Measurements from ENCODE around the gene MLH3.

Gene MLH3

DNA sequence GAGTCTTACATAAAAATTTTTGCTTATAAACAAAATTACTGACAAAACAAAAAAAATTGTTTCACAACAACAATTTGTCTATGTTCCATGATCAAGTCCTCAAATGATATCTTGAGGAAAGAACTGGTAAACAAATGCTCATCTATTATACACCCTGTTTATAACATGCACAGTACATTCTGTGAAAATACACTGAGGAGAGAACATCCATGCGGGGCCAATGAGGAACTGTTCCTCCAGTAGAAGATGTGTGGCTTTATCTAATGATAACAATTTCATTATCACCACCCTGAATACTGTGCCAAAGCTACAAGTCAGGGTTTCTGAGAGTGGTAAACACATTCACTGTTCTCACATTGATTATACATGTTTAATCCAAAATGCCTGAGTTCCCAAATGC is 10.8 kb downstream of the MLH3 start:
- DNase-seq (ENCODE audit: insufficient read length, low spot score) (no peak), FAIRE-seq (no peak)
- TF ChIP-seq, protein P1, sequence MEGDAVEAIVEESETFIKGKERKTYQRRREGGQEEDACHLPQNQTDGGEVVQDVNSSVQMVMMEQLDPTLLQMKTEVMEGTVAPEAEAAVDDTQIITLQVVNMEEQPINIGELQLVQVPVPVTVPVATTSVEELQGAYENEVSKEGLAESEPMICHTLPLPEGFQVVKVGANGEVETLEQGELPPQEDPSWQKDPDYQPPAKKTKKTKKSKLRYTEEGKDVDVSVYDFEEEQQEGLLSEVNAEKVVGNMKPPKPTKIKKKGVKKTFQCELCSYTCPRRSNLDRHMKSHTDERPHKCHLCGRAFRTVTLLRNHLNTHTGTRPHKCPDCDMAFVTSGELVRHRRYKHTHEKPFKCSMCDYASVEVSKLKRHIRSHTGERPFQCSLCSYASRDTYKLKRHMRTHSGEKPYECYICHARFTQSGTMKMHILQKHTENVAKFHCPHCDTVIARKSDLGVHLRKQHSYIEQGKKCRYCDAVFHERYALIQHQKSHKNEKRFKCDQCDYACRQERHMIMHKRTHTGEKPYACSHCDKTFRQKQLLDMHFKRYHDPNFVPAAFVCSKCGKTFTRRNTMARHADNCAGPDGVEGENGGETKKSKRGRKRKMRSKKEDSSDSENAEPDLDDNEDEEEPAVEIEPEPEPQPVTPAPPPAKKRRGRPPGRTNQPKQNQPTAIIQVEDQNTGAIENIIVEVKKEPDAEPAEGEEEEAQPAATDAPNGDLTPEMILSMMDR (IDR thresholded peaks at IDR 0.05; ENCODE audit: insufficient read depth, missing control alignments), result no peak

DNA sequence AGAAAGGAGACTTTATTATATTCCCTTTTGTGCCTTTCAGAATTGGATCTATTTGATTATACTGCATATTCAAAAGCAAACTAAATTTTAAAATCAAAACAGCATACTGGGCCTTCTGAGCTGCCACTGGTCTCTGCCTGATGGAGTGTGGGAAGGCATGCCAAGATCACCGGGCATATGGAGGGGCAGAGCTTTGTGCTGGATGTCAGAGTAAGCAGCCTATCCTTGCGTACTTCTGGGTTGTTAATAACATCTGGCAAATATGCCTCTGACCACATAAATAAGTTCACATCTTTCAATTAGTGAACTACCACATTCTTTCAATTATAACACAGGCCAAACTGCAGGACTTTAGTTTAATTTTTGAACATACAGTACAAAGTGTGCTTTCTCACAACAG is 18.3 kb downstream of the MLH3 start:
- FAIRE-seq, result no peak
- TF ChIP-seq, protein P1 (IDR thresholded peaks at IDR 0.05; ENCODE audit: insufficient read depth, missing control alignments), result no peak
- DNase-seq (ENCODE audit: insufficient read length, low spot score), result no peak

DNA sequence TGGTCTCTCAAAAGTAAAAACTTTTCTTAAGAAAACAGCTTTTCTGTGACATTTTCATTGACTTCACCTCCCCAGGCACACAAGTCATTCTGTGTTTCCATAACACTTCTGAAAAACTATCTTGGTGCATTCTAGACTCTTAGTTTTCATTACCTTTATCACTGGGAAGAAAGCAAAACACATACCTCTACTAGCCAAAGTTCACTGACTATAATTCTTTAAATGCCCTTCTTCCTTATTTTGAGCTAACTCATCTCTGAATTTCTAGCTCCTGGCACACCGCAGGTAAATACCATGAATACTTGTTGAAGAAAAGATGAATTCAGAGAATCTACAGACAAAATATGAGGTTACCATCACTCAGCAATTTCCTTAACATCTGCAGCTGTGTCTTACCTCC is 21.1 kb downstream of the MLH3 start:
- FAIRE-seq, result no peak
- DNase-seq (ENCODE audit: insufficient read length, low spot score), result no peak
- TF ChIP-seq, protein P1 (IDR thresholded peaks at IDR 0.05; ENCODE audit: insufficient read depth, missing control alignments), result no peak

DNA sequence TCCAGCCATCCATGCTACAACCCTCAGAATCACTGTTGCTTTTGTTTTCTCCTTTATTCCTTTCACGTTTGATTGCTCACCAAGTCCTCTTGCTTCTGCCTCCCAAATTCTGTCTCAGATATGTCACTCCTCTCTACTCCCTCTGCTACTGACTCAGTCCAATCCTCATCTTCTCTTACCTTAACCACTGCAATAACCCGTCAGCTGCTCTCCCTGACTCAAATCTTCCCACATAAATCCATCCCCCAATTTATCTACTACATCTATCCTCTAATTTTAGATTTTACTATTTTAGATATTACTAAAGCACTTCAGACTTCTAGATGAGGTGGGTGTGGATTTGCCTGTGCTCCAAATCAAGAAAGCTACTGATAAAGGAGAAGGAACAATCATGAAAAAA is 25.4 kb downstream of the MLH3 start:
- FAIRE-seq (no peak), DNase-seq (ENCODE audit: insufficient read length, low spot score) (no peak)
- TF ChIP-seq, protein P1 (IDR thresholded peaks at IDR 0.05; ENCODE audit: insufficient read depth, missing control alignments), result no peak

DNA sequence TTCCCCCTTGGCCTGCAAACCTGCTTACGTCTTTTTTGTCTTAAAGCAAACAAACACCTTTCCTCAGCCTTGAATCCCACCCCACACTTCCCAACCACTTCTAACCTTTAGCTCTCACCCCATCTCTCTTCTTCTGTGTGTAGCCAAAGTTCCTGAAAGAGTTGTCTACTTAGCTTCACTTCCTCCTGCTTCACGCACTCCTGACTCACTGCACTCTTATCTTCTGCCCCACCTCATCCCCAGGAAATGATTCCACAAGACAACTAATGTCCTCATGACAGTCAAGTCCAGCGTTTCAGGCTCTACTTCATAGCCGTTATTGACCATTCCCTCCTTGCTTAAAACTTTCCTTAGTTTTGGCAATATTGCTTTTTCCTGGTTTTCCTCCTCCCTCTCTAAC is 26.2 kb downstream of the MLH3 start:
- DNase-seq (ENCODE audit: insufficient read length, low spot score), result no peak
- TF ChIP-seq, protein P1 (IDR thresholded peaks at IDR 0.05; ENCODE audit: insufficient read depth, missing control alignments), result no peak
- FAIRE-seq, result no peak

DNA sequence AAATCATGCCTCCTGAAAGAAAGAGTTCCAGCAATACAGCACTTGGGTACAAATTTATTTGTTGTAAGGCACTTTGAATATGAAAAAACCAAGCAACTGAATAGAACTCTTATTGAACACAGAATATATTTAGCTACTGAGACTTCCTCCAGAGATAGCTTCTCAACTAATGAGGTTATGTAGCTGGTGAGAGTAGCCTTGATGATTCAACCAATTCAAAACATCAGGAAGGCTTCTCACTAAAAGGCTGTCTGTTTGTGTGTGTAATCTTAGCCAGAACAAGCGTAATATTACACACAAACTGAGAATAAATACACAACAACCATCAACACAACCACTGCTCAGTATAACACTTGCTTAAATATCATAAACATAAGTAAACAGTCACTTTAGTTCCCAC is 28.2 kb downstream of the MLH3 start:
- DNase-seq (ENCODE audit: insufficient read length, low spot score), result no peak
- TF ChIP-seq, protein P1 (IDR thresholded peaks at IDR 0.05; ENCODE audit: insufficient read depth, missing control alignments), result no peak
- no peak for FAIRE-seq

DNA sequence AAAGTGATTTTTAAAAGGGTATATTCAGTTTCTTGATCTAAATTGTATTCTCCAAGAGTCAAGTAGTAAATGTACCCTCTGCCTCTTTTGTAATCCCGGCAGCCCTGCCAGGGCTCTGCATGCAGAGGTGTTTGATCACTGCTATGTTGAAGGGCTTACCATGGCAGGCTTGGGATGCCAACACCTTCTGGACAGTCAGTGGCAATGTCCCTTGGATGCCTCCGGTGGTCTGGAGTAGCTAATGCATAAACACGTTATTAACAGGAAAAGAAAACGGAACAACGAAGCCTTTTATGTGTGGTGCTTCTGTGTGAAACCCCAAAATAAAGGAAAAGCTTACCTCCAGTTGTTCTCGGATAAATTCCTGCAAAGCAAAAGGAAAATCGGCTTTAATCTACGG is 28.6 kb downstream of the MLH3 start:
- no peak for DNase-seq (ENCODE audit: insufficient read length, low spot score)
- FAIRE-seq, result no peak
- TF ChIP-seq, protein P1 (IDR thresholded peaks at IDR 0.05; ENCODE audit: insufficient read depth, missing control alignments), result peak; percentile 21
